ENCODE measurements around the gene MYRIP. TPM values are rescaled to one million over a fixed set of nuclear protein-coding genes. Genes with fewer than 3 reads are reported as not detected.

MYRIP gene
- total and polyA plus RNA-seq, 11 donors, result 0.42 to 2.2 (median 0.90) TPM

DNA sequence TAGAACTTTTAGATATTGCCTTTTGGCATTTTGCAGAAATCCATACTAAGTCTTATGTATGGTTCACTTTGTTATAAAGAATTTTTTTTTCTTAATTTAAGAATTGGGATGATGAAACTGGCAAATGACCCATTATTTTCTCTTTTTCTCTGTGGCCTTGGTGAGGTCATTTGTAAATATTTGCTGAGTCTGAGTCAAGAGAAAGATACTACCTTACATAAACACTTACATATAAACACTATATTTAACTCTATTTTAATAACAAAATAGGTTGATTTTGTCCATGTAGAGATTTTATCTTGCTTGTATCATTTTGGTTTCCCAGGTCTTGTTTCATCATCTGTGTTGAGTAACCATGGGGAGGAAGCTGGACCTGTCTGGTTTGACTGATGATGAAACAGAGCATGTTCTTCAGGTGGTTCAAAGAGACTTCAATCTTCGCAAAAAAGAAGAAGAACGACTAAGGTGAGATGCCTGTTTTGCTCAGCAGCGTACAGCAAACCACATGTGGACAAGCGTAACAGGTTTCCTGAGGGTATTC lies 91.1 kb downstream of the MYRIP start:
- Histone ChIP-seq H3K27me3 (no peaks in the 10 kb centered on the region), H3K36me3 (no peaks in the 10 kb centered on the region), H3K4me3 (no peak overlapping the region), H3K27ac (no peak overlapping the region), H3K4me1 (no peaks in the 10 kb centered on the region), H3K9me3 (no peaks in the 10 kb centered on the region)
- TF ChIP-seq POLR2A (IDR thresholded peaks at IDR 0.05), result no peak
- TF ChIP-seq, protein P1, sequence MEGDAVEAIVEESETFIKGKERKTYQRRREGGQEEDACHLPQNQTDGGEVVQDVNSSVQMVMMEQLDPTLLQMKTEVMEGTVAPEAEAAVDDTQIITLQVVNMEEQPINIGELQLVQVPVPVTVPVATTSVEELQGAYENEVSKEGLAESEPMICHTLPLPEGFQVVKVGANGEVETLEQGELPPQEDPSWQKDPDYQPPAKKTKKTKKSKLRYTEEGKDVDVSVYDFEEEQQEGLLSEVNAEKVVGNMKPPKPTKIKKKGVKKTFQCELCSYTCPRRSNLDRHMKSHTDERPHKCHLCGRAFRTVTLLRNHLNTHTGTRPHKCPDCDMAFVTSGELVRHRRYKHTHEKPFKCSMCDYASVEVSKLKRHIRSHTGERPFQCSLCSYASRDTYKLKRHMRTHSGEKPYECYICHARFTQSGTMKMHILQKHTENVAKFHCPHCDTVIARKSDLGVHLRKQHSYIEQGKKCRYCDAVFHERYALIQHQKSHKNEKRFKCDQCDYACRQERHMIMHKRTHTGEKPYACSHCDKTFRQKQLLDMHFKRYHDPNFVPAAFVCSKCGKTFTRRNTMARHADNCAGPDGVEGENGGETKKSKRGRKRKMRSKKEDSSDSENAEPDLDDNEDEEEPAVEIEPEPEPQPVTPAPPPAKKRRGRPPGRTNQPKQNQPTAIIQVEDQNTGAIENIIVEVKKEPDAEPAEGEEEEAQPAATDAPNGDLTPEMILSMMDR (IDR thresholded peaks at IDR 0.05), result no peak
- DNase-seq, result no peak
- intact Hi-C loops (cut with DNase I), result no loop called here
- no peak for ATAC-seq
- 91 to 94% (median 93%) methylated on average over 4 of the region's 4 CpGs for WGBS, 4 donors

DNA sequence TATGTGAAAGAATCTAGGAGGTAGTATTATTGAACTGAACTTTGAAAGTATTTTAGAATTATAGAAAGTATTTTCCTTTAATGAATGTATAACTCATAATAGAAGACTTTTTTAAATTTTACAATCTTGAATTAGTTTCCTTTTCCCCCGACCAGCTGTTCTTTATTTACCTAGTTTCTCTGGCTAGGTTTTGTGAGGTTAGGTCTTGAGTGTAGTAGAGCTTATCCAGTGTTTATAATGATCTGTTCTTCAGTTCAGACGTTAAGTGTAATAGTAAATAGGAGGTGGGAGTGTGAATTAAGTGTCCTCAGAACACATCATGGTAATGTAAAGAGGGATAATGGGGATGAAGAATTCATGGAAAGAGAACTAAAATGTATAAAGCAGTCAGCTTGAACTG lies 93.8 kb downstream of the MYRIP start:
- WGBS, 4 donors, result 53 to 64% (median 62%) methylated on average over 2 of the region's 2 CpGs
- no peak overlapping the region for H3K27ac ChIP-seq

GRCh38 chr3:39905788-39906187 lies 96.4 kb downstream of the MYRIP start:
- Histone ChIP-seq H3K27me3 (no peaks in the 10 kb centered on the region), H3K9me3 (no peaks in the 10 kb centered on the region), H3K4me1 (peaks cover 0 to 26% (median 5%) of the 10 kb centered on the region in 12 donors), H3K27ac (no peak overlapping the region), H3K36me3 (no peaks in the 10 kb centered on the region), H3K4me3 (no peak overlapping the region)
- WGBS, 4 donors, result 71 to 83% (median 77%) methylated on average over 2 of the region's 2 CpGs
- TF ChIP-seq, protein P1 (IDR thresholded peaks at IDR 0.05), result no peak
- TF ChIP-seq POLR2A (IDR thresholded peaks at IDR 0.05), result no peak
- DNase-seq (no peak), ATAC-seq (no peak)
- intact Hi-C loops (cut with DNase I), result no loop called here

More for the DNA sequence above, 93.8 kb downstream of the MYRIP start:
- no peak overlapping the region for H3K4me3 ChIP-seq
- H3K4me1 ChIP-seq, result peaks cover 0 to 11% (median 5%) of the 10 kb centered on the region in 12 donors
- ATAC-seq, result no peak
- H3K9me3 ChIP-seq, result no peaks in the 10 kb centered on the region
- TF ChIP-seq, protein P1 (IDR thresholded peaks at IDR 0.05), result no peak
- TF ChIP-seq POLR2A (IDR thresholded peaks at IDR 0.05), result no peak
- no peak for DNase-seq
- H3K27me3 ChIP-seq, result no peaks in the 10 kb centered on the region
- no peaks in the 10 kb centered on the region for H3K36me3 ChIP-seq
- intact Hi-C loops (cut with DNase I), result no loop called here

DNA sequence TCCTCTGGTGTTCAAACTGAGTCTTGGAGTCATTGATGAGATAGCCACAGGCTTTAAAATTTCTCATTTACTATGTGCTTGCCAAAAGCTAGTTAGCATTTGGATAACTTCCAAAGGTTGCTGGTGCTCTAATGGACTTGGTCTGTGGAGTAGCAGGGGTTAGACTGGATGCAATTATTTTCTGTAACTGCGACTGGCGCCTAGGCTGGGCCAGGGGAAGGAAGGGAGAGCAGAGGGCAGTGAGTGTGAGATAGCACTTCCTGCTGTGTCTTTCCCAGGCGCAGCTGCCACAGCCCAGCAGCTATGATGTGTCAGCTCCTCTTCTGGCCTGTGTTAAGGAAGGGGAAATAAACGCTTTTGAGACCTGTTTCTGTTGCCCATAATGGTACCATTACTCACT lies 98.6 kb downstream of the MYRIP start:
- no peak for TF ChIP-seq POLR2A (IDR thresholded peaks at IDR 0.05)
- TF ChIP-seq, protein P1 (IDR thresholded peaks at IDR 0.05), result no peak

More for the DNA sequence above, 98.6 kb downstream of the MYRIP start:
- intact Hi-C loops (cut with DNase I), result no loop called here
- H3K4me3 ChIP-seq, result no peak overlapping the region
- no peaks in the 10 kb centered on the region for H3K9me3 ChIP-seq
- H3K27ac ChIP-seq, result peak overlapping the region in 2 of 12 donors; percentile 4 to 12
- peaks cover 0 to 42% (median 5%) of the 10 kb centered on the region in 12 donors for H3K4me1 ChIP-seq
- no peaks in the 10 kb centered on the region for H3K36me3 ChIP-seq
- 23 to 48% (median 40%) methylated on average over 4 of the region's 4 CpGs for WGBS, 4 donors
- H3K27me3 ChIP-seq, result no peaks in the 10 kb centered on the region
- ATAC-seq, result peak; percentile 62 to 84 (median 78)
- DNase-seq, result peak in 4 of 5 donors; percentile 23 to 69 (median 28)
